ENCODE data around the gene CA5A.
"Not testable (repeated sequence)": the region's sequence is repeated elsewhere in the genome, so short reads cannot be mapped to it uniquely, and the experiment has no call there.

CA5A gene

DNA sequence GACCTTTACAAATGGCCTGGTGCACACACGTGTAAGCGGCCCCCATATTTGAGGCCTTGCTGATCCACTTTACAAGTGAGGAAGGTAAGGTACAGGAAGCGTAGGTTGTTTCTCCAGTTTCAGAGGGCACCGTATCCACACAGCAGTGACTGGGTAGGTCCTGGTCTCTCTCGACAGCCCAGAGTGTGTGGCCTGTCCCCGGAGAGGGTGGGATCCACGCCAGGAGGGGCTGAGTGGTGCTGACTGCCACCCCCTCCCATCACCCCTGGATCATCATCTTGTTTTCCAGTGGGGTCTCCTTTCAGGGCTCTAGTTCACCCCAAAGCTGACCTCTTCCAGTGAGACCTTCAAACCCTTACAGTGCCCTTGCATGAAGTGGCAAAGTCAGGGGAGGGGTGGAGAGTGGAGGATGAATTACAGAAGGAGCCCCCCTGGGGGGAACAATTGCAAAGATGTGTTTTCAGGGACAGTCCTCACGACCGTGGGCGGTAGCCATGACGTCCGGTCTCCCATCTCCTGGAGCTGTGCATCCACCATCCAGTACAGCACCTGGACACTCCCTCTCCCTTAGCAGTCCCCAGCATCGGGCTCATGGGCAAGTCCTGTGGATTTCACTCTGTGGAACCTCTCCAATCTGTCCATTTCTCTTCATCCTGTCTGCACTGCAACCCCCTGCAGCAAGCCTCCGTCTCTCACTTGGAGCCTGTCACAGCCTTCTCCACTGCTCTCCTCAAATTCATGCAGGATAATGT lies 10.4 kb upstream of the CA5A start:
- no peak for DNase-seq

DNA sequence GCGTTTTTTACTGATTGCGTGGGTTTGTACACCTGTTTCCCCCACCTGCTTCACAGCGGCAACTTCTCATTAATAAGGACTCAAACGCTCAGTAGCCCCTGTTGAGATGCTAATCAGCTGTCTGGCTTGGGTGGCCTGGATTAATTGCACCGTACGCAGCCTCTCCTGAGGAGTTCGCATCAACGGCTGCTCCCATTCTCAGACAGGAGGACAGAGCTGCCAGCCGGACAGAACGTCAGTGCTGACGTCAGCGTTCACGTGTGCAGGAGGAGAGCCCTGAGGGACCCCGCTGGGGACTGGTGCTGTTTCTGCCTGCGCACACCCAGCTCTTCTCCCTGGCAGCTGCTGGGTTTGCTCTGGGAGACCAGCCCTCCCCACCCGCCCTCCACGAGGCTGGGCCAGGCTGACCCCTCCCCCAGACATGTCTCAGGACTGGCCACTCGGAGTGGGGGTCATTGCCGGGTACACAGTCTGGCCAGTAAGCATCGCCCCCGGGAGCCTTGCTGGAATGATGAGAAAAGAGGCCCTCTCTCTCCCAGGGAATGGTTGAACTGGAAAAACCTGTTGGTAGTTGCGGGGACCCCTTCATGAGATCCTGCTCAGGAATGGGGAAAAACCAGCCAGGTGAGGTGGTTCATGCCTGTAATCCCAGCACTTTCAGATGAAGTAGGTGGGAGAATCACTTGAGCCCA lies 9.2 kb upstream of the CA5A start:
- DNase-seq: no peak

DNA sequence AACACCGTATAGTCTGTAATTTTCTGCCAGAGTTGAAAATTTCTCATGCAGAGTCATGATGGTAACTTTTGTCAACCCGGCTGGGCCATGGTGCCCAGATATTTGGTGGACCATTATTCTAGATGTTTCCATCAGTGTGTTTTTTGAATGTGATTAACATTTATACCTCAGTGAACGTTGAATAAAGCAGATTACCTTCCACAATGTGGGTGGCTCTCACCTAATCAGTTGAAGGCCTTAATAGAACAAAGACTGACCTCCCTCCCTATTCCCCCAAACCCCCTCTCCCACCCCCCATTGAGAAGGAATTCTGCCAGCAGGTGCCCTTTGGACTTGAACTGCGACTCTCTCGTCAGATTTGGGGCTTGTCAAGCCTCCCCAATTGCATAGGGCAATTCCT lies 6.4 kb upstream of the CA5A start:
- DNase-seq: no peak

DNA sequence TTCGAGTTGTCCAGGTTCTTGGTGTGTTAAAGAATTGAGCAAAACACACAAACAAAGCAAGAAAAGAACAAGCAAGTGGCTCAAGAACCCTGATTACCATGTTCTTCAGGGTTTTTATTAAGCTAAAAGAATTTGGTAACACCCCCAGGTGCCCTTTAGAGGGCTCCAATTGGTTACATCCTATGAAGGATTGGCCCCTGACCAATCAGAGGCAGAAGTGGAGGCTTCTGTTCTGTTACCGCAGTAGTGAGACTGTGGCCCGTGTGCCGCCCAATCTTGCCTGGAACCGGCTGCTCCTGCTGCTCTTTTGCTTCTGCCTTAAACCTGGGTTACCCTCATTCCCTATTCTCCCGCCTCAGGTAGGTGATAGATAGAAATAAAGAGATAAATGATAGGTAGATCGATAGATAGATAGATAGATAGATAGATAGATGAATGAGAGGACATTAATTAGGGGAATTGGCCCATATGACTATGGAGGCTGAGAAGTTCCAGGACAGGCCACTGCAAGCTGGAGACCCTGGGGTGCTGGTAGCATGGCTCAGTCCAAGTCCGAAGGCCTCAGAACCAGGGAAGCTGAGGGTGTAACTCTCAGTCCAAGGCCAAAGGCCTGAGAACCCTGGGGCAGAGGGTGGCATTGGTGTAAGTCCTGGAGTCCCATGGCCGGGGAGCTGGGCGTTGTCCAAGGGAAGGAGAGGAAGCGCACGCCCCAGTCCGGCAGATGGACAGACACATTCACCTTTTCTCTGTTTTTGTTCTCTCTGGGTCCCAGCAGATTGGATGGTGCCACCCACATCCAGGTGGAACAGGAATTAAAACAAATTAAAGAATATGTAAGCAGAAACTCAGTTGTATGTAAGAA lies 3.5 kb upstream of the CA5A start:
- DNase-seq: no peak

DNA sequence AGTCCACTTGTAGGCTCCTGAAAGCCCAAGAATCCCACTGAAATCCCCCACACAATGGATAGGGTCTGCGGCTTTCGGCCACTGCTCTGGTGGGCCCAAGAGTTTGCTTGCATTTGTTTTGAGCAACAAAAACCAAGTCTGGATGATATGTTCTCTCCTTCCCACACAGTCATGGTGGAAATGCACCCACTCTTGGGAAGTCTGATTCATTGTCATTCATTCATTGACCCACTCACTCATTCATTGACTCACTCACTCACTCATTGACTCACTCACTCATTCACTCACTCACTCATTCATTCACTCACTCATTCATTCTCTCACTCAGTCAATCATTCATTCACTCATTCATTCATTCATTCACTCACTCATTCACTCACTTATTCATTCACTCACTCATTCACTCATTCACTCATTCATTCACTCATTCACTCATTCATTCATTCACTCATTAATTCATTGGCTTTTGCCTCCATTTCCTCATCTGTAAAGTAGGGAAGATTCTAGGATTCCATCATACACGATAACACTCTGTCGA lies 2.2 kb upstream of the CA5A start:
- DNase-seq: no peak

DNA sequence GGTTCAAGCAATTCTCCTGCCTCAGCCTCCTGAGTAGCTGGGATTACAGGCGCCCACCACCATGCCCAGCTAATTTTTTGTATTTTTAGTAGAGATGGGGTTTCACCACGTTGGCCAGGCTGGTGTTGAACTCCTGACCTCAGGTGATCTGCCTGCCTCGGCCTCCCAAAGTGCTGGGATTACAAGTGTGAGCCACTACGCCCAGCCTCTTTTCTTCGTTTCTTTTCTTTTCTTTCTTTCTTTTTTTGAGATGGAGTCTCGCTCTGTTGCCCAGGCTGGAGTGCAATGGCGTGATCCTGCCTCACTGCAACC lies 858 bp upstream of the CA5A start:
- DNase-seq: not testable (repeated sequence)

DNA sequence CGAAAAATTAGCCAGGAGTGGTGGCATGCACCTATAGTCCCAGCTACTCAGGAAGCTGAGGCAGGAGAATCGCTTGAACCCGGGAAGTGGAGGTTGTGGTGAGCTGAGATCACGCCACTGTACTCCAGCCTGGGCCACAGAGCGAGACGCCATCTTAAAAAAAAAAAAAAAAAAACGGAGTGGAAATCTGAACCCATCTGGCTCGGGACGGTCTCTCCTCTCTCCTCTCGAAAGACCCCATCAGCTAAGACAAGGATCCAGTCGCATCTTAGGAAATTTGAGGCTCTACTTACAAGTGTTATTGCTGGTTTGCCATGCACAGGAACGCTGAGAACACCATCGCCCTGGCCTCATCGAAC lies 334 bp downstream of the CA5A start:
- not testable (repeated sequence) for DNase-seq

DNA sequence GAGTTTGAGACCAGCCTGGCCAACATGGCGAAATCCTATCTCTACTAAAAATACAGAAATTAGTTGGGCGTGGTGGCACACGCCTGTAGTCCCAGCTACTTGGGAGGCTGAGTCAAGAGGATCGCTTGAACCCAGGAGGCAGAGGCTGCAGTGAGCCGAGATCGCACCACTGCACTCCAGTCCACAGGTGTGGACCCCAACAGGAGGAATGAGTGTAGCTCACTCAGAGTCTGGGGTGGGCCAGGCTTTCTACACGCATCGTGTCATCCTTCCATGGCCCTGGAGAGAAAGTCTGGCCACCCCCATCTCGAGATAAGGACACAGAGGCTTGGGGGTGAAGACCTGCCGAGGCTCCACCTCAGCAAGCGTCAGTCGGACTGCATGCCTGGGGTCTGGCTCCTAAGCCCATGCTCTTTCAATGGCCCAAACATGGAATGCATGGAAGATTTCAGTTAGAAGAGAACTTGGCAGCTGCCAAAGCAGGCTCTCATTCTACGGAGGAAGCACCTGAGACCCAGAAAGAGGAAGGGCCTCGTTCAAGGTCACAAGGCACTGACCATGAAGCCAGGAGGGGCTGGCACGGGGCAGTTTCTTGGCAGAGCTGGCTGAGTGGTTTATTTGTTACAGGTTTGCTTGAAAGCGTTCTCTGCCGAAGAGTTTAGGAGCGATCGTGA lies 1.4 kb downstream of the CA5A start:
- not testable (repeated sequence) for DNase-seq

DNA sequence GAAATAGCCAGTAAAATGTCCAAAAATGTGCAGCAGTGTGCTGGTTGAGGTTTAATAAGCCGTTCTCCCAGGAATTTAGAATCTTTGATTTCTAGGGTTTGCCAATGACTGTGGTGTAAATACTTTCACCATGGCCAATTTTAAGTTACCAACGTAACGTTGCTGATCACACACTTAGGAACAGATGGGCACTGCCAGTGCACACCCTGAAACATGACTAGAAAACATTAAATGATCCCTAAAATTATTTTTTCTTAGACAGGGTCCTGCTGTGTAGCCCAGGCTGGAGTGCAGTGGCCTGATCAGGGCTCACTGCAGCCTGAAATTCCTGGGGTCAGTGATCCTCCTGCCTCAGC lies 3.2 kb downstream of the CA5A start:
- DNase-seq: no peak

DNA sequence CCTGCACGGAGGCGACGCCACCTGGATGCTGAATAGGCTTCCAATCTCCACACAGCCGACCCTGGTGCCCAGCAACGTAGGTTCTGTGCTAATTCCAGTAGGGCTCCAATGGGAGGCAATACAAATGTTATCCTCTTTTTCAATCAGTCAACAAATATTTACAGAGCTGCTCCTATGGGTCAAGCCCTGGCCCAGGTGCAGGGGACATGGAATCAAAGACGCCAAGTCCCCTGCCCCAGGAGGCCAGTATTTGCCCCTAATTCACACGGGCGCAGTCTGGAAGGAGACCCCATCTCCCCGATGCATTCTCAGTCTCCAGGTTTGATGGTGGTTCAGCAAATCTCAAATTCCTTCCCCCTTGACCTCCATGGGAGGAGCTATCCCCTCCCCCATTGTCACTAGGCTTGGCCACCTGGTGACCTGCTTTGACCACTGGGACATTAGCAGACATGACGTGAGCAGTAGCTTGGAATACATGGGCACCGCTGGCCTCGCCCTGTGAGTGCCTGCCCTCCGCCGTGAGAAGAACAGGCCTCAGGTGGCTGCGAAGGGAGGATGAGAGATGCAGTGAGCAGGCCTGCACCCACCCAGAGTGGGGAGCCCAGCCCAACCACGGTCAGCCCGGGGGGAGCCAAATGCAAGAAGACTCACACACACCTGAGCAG lies 3.7 kb downstream of the CA5A start:
- DNase-seq: not testable (repeated sequence)

DNA sequence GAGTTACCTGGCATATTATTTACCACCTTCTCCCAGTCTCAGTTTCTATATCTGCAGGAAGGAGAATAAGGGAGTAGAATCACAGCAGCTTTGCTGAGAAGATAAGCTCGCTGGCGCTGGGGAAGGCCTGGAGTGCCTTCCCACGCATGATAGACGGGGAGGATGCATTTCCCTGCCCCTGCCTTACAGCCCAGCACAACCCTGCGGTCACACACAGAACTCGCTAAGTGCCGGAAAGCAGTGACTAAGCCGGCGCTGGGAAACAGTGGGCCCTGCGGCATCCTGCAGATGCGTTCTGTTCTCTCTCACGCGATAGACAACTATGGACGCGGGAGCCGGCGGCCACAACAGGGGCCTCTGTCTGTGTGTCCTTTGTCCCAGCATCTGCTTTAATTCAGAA lies 4.8 kb downstream of the CA5A start:
- peak; percentile 56 for DNase-seq

DNA sequence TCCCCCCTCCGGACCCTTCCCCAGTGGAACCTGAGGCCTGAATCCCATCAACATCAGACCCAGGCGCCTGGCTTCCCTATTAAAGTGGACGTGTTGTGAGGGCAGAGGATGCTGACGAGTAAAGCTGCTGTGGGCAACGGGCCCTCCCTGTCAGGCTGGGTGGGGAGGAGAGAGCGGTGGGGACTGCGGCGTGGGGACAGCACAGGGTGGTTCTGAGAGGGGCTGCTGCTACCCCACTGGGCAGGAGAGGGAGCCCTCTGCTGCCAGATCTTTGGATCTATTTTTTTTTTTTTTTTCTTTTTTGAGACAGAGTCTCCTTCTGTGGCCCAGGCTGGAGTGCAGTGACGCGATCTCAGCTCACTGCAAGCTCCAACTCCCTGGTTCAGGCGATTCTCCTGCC lies 5.9 kb downstream of the CA5A start:
- DNase-seq: no peak

DNA sequence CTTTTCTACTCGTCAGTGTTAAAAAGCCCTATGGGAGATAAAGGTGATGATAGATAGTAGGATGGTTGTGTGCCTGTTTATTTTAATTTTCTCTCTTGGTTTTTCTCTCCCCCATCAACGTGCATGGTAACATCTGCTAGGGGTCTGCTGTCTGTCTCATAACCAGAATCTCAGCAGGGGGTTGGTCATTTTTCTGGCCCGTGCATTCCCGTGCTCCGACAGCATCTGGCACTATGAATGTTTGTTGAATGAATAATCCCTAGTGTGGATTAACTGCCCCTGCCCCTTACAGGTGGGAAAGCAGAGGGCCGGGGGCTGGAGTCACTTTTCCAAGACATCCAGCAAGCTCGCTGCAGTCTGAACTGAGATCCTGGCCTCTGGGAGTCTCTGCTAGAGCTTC lies 6.3 kb downstream of the CA5A start:
- no peak for DNase-seq

DNA sequence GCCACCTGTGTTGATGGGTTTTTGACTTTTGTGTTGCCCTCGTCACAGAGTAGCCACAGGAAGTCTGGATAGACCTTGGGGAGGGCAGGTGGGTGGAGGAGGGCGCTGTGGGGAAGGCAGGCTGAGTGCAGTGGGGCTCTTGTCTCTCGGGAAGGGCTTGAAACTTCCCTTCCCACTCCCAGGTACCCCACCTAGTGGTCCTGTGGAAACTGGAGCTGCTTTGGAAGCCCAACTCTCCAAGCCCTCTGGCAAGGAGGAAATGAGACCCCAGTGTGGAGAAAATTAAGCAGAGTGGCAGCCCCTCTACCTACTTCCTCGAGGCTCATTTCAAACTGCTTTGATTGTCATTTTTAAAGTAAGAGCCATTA lies 9.2 kb downstream of the CA5A start:
- DNase-seq: no peak

DNA sequence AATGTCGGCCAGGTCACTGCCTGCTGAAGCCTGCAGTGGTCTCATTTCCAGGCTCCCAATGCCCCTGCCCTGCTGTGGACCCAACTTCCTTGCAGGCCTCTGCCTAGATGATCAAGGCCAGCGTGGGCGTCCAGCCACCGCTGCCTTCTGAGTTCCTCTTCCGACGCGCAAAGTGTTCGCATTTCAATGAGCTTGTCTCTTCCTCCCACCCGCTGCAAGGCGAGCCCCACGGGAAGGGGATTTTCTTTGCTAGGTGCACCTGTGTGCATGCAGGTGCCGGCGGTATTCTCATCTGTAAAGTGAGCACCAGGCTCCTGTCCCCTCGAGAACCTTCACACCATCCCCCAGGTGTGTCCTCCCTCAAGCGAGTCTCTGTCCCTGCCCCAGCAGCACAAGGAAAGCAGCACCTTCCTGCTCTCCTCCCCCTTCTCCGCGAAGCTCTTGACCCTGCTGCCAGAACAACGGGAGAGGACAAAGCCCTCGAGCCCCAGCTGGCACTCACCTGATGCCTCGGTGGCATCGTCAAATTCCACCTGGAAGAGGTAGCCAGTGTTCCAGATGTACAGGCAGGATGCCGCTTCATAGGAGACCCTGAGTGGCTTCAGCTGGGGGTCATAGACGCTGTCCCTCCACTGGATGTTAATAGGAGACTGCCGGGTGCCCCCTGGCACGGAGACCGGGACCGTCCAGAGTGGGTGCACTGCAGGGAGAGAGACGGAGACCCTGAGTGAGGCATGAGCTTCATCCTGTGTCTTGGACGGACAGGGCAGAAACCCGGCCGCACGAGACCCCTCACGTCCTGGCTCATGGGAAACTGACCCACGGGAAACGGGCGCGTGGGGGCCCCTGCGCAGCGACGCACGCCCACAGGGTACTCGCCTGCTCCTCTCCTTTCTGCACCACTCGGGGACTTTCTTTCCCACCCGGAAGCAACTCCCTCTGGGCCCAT lies 9.8 kb downstream of the CA5A start:
- no peak for DNase-seq

DNA sequence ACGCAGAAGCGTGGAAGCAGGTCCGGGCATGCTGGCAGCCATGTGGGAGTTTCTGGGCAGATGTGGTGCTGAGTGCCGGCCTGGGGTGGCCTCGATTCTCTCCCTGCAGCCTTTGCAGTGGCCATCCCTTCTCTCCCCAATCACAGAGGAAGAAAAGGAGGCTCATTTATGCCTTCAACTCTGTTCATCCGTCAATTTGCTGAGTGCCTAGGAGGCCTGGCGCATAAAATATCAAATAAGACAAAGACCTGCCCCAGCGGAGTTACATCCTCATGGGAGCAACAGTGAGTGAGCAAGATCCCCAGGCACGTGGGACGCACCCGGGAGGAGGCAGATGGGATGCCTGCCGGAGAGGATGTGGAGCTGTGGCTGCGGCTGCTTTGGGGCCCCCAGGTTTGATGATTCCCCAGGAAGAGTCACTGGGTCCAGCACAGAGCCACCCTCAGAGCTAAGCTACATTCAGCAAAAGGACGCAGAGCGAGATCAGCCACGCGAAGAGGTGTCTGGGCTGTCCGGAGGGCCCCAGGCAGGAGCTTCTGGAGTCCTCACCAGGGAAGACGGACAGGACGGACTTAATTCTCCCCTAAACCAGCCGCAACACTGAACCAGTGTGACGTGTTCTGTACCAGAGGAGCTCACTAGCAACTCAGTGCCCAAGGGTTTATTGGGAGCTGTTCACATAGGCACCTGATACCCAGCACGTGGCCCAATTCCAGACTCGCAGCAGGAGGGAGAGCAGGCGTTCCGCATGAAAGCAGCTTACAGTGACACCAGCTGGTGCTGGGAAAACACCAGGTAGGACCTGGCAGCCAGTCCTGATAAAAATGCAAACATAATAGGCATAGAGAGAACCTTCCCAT lies 11.3 kb downstream of the CA5A start:
- no peak for DNase-seq

DNA sequence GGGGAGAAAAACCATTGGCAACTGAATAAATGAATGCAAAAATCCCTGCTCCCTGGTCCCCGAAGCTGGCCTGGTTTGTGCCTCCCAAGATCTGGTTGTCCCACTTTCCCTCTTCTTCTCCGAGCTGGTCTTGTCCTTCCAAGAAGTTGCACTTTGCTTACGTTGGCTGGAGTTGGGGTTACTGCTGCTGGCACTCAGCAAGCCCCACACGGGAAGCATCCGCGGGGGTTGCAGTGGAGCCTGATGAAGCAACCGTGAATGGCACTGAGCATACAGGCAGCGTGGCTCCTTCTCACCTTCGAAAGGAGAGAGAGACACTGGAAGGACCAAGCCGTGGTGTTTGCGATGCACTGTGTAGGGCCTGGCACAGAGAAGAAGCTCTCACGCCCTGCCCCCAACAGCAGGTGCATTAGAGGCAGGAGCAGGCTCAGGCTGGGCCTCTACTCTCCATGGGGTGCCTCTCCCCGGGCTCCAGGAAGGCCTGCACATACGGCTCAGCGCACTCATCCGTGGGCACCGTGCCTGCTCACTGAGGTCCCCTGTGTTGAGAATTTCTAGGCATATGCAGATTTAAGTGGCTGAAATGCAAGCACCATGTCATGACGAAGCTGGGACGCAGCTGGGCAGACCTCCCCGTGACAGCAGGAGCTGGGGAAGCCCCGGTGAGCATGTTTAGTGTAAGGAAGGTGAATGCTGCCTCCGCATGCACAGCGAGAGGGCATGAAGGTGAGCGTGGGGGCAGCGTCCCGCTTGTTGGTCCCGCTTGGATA lies 12.1 kb downstream of the CA5A start:
- no peak for DNase-seq

DNA sequence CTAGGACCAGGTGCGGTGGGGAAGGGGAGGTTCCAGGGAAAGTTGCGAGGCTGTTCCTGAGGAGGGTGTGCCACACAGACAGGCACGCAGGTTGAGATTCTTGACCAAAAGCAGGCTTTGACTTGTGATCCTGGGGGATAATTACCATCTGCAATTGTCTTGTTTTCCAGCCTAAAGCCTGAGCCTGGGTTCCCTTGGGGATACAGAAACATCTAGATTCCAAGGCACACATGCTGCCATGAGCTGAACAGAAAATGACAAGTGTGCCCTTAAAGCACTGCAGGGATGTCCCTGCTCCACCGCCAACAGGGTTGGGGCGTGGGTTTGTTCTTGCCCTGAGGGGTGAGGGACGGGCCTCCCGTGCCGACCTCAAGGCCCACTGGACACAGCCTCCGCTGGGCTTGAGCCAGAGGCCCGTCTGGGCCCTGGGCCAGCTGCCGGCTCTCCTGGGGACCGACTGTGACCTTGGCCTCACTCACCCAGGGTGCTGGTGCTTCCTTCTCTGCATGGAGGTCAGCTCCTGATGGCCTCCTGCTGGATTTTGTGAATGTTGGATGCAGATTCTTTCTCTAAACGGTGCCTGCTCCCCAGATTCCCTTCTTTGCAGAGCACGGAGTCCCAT lies 14.0 kb downstream of the CA5A start:
- no peak for DNase-seq

DNA sequence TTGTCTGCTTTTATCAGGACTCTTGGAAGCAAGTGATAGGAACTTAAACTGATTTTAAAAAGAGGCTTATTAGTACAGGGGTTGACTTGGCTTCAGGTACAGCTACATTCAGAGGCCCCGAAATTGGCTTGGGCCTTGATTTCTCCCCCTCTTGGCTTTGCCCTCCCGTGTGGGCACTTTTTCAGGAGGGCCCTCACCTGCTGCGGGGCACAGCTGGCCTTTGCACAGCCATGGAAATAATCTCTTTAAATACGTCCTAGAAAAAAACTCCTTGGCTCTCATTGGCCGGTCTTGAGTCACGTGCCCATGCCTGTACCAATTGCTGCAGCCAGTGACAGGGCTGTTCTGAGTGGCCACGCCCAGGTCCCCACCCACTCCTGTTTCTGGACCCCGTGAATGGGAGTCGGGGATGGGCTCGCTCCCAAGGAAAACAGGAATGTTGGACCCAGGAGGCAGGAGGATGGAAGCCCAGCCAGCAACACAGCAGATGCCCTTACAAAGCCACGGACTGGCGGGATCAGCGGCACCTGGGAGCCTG lies 15.0 kb downstream of the CA5A start:
- DNase-seq: no peak
